Osteoblast (primary cell): ENCODE data around the gene CAB39L. TPM values are rescaled to one million over a fixed set of nuclear protein-coding genes. Genes with fewer than 3 reads are reported as not detected.

Source experiments
- DNase-seq: peaks from one replicate; pipeline ENCODE4 v3.0.0; 2011; ENCODE audit warnings: low spot score, mixed read lengths; ENCODE audit not compliant: insufficient read length; ENCODE audit errors: missing footprints
- H2AFZ ChIP-seq: 2 replicates; pipeline ENCODE4 v1.6.0; 2011; ENCODE audit warnings: mild to moderate bottlenecking, low read length
- H3K27ac ChIP-seq: 2 replicates; pipeline ENCODE4 v1.5.1; 2011; ENCODE audit warnings: mild to moderate bottlenecking, low read depth, low read length, moderate library complexity
- H3K27me3 ChIP-seq: 2 replicates; pipeline ENCODE4 v1.6.0; 2012; ENCODE audit warnings: mild to moderate bottlenecking, control low read depth, inconsistent platforms, low read length, moderate library complexity; ENCODE audit not compliant: insufficient read depth
- H3K36me3 ChIP-seq: 2 replicates; pipeline ENCODE4 v1.5.1; 2011; ENCODE audit warnings: mild to moderate bottlenecking, low read length, control low read depth, moderate library complexity; ENCODE audit not compliant: insufficient read depth
- H3K4me1 ChIP-seq: 2 replicates; pipeline ENCODE4 v1.5.1; 2011; ENCODE audit warnings: mild to moderate bottlenecking, low read length, control low read depth, moderate library complexity; ENCODE audit not compliant: insufficient read depth
- H3K4me2 ChIP-seq: 2 replicates; pipeline ENCODE4 v1.6.0; 2011; ENCODE audit warnings: mild to moderate bottlenecking, low read length; ENCODE audit not compliant: insufficient read depth
- H3K4me3 ChIP-seq: fragments of 200-600 bp; sonication (generic); 3 replicates; pipeline ENCODE4 v1.5.1; 2012; ENCODE audit warnings: mild to moderate bottlenecking, low read length, inconsistent platforms; ENCODE audit not compliant: insufficient read depth
- H3K79me2 ChIP-seq: 2 replicates; pipeline ENCODE4 v1.6.0; 2012; ENCODE audit warnings: mild to moderate bottlenecking, low read length, control low read depth, inconsistent platforms; ENCODE audit not compliant: insufficient read depth
- H3K9me3 ChIP-seq: 2 replicates; pipeline ENCODE4 v1.5.1; 2011; ENCODE audit warnings: low read depth, low read length, control low read depth
- H4K20me1 ChIP-seq: 2 replicates; pipeline ENCODE4 v1.6.0; 2012; ENCODE audit warnings: mild to moderate bottlenecking, low read length, control low read depth; ENCODE audit not compliant: insufficient read depth
- total RNA-seq: library from RNA; depleted of rRNA; stranded (reverse); fragments of >200 nt; gene quantifications from 2 replicates; pipeline ENCODE4 v1.2.3, GENCODE V29; 2012
- TF ChIP-seq, protein P1 (sequence below): IDR thresholded peaks from 2 replicates; pipeline ENCODE4 v1.5.1; 2011; ENCODE audit warnings: mild to moderate bottlenecking, low read depth, low read length, moderate library complexity; ENCODE audit errors: extremely low read depth

CAB39L gene
- total RNA-seq, 1 donor: 12.3 TPM

DNA sequence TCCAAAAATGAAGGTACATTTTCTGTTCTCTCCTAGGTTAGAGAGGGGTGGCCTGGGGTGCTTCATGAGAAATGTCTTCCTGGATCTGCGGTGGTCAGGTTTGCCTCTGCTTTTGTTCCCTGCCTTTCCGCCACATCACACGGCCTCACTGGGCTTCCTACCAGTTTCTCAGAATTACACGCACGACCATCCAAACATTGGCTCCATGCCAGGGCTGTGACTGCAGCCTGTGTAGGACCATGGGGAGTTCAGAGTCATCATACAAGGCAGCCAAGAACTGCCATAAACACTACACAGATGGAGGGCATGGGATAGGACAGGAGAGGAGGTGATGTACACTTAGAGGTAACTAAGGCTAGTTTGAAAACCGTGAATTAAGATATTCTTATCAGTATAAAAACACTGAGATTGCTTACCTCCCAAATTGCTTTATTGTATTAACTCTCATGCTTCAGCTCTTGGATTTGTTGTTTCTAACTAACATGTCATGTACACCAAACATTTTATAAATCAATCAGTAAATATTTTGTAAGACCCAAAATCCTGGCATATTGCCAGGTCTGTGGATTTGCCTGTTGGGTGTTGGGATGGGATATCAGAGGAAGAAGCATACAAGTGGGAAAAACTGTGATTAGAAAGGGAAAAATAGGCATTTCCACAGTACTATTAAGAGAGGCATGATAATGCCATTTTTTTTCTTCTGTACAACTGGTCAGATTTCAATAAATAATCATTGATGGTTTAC is 150.9 kb downstream of the CAB39L start:
- Histone ChIP-seq H3K4me2 (peak overlapping the region; percentile 14), H4K20me1 (no peaks in the 10 kb centered on the region), H3K4me1 (no peaks in the 10 kb centered on the region), H2AFZ (no peak overlapping the region), H3K36me3 (no peaks in the 10 kb centered on the region), H3K27me3 (no peaks in the 10 kb centered on the region), H3K4me3 (no peak overlapping the region), H3K27ac (no peak overlapping the region), H3K9me3 (no peaks in the 10 kb centered on the region), H3K79me2 (no peaks in the 10 kb centered on the region)
- peak; percentile 80 for DNase-seq
- TF ChIP-seq, protein P1, sequence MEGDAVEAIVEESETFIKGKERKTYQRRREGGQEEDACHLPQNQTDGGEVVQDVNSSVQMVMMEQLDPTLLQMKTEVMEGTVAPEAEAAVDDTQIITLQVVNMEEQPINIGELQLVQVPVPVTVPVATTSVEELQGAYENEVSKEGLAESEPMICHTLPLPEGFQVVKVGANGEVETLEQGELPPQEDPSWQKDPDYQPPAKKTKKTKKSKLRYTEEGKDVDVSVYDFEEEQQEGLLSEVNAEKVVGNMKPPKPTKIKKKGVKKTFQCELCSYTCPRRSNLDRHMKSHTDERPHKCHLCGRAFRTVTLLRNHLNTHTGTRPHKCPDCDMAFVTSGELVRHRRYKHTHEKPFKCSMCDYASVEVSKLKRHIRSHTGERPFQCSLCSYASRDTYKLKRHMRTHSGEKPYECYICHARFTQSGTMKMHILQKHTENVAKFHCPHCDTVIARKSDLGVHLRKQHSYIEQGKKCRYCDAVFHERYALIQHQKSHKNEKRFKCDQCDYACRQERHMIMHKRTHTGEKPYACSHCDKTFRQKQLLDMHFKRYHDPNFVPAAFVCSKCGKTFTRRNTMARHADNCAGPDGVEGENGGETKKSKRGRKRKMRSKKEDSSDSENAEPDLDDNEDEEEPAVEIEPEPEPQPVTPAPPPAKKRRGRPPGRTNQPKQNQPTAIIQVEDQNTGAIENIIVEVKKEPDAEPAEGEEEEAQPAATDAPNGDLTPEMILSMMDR: no peak

DNA sequence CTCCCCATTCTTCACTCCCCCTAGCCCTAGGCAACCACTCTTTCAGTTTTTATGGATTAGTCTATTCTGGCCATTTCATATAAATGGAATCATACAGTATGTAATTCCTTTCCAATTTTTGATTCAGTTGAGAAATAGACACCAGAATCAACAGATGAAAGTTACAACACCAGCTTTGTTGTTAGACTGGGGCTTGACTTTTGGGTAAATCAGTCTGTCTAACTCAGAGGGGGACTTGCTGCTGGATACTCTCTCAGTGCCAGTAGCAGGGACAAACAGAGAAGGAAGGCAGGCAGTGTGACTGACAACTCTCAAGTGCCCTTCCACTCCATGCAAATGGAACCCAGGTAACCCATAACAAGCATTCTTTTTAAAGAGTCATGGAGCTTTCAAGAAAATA is 155.4 kb downstream of the CAB39L start:
- no peaks in the 10 kb centered on the region for H3K36me3 ChIP-seq
- no peak overlapping the region for H2AFZ ChIP-seq
- H3K27ac ChIP-seq: no peak overlapping the region
- H4K20me1 ChIP-seq: no peaks in the 10 kb centered on the region
- no peak overlapping the region for H3K4me2 ChIP-seq
- H3K4me1 ChIP-seq: no peaks in the 10 kb centered on the region
- no peak overlapping the region for H3K4me3 ChIP-seq
- no peak for DNase-seq
- no peaks in the 10 kb centered on the region for H3K9me3 ChIP-seq
- TF ChIP-seq, protein P1: no peak
- no peaks in the 10 kb centered on the region for H3K27me3 ChIP-seq
- H3K79me2 ChIP-seq: no peaks in the 10 kb centered on the region

DNA sequence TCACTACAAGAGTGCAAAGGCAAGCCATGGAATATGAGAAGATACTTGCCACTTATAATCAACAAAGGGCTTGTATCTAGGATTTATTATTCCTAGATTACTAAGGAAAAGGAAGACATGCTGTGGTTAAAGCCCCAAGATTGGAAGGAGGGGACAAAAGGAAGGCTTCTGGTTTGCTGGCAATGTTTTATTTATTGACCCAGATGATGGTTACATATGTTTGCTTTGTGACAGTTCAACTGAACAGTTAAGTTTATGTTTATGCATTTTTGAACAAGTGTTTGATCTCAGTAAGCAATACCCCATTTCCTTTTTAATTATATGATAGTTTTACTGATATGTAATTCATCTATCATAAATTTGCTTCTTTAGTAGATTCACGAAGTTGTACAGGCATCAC is 155.9 kb downstream of the CAB39L start:
- H3K36me3 ChIP-seq: no peaks in the 10 kb centered on the region
- H4K20me1 ChIP-seq: no peaks in the 10 kb centered on the region
- no peak overlapping the region for H2AFZ ChIP-seq
- no peak overlapping the region for H3K4me3 ChIP-seq
- H3K9me3 ChIP-seq: no peaks in the 10 kb centered on the region
- H3K27me3 ChIP-seq: no peaks in the 10 kb centered on the region
- no peak for DNase-seq
- H3K27ac ChIP-seq: no peak overlapping the region
- no peaks in the 10 kb centered on the region for H3K4me1 ChIP-seq
- H3K79me2 ChIP-seq: no peaks in the 10 kb centered on the region
- H3K4me2 ChIP-seq: no peak overlapping the region
- TF ChIP-seq, protein P1: no peak

DNA sequence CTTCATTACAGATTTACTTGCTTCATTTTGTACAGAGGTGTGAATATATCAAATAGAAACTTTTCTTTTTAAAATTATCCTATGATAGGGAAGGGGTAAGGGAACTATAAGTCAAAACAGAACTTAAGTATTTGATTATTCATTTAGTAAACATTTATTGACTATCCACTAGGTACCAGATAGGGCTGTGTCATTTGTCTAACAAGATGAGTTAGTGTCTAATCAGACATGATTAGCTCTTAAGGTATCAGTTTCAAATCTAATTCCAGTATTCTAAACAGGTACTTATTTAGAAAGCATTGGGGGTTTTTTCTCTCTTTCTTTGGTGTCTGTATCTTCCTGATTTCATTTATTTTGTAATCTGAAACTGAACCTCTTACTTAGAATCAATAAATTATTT is 164.0 kb downstream of the CAB39L start:
- no peaks in the 10 kb centered on the region for H3K9me3 ChIP-seq
- no peaks in the 10 kb centered on the region for H4K20me1 ChIP-seq
- H3K27me3 ChIP-seq: no peaks in the 10 kb centered on the region
- no peaks in the 10 kb centered on the region for H3K4me1 ChIP-seq
- H2AFZ ChIP-seq: no peak overlapping the region
- no peak overlapping the region for H3K27ac ChIP-seq
- H3K79me2 ChIP-seq: no peaks in the 10 kb centered on the region
- TF ChIP-seq, protein P1: no peak
- DNase-seq: no peak
- no peak overlapping the region for H3K4me3 ChIP-seq
- H3K36me3 ChIP-seq: no peaks in the 10 kb centered on the region
- no peak overlapping the region for H3K4me2 ChIP-seq
